H1 (cell line): ENCODE data around the gene EGFR. TPM values are rescaled to one million over a fixed set of nuclear protein-coding genes. Genes with fewer than 3 reads are reported as not detected.

Experiments
- CTCF ChIA-PET: fragments of 300-600 bp; sonication (Branson Sonifier 250); formaldehyde crosslinking; loops from one replicate; lab custom pipeline; 2021; ENCODE audit not compliant: partially characterized antibody; lab: Charles Lee
- POLR2A ChIA-PET: fragments of 300-600 bp; sonication (Branson Sonifier 250); formaldehyde crosslinking; loops from one replicate; lab custom pipeline; 2021; ENCODE audit warnings: inconsistent platforms; ENCODE audit not compliant: partially characterized antibody; lab: Charles Lee
- DNase-seq, 2 experiments: peaks; one replicate each; pipeline versions ENCODE4 v3.0.0 to v3.0.0-alpha.2; 2010 to 2022; ENCODE audit warnings: low spot score in 2 of 2, low read depth in 1 of 2, mixed read lengths in 1 of 2
- FAIRE-seq: peaks from 2 replicates; lab custom pipeline; 2011; peaks lifted over from hg19 to GRCh38; lab: Jason Lieb, UNC
- H2AFZ ChIP-seq: 2 replicates; pipeline ENCODE4 v1.8.1; 2012; ENCODE audit warnings: low read length, inconsistent platforms
- H2AK5ac ChIP-seq: 2 replicates; pipeline ENCODE4 v1.6.1; 2013; ENCODE audit warnings: low read depth, low read length
- H2BK120ac ChIP-seq: replicated peaks from 2 replicates; pipeline ENCODE3; 2013; ENCODE audit warnings: low read depth, low read length, inconsistent platforms
- H2BK12ac ChIP-seq: 2 replicates; pipeline ENCODE4 v1.6.1; 2013; ENCODE audit warnings: low read depth, low read length
- H2BK15ac ChIP-seq: 2 replicates; pipeline ENCODE4 v1.6.1; 2013; ENCODE audit warnings: low read length
- H2BK20ac ChIP-seq: 2 replicates; pipeline ENCODE4 v1.6.1; 2013; ENCODE audit warnings: low read length
- H2BK5ac ChIP-seq: 2 replicates; pipeline ENCODE4 v1.6.1; 2013; ENCODE audit warnings: low read depth, low read length
- H3K14ac ChIP-seq: 2 replicates; pipeline ENCODE4 v1.6.1; 2013; ENCODE audit warnings: inconsistent platforms; ENCODE audit not compliant: insufficient read length
- H3K18ac ChIP-seq: 2 replicates; pipeline ENCODE4 v1.6.1; 2013; ENCODE audit warnings: low read length; ENCODE audit errors: extremely low read depth
- H3K23ac ChIP-seq: 2 replicates; pipeline ENCODE4 v1.6.1; 2013; ENCODE audit warnings: inconsistent platforms; ENCODE audit not compliant: insufficient read length
- H3K23me2 ChIP-seq: 2 replicates; pipeline ENCODE4 v1.6.1; 2013; ENCODE audit warnings: low read depth, low read length
- H3K27ac ChIP-seq: 2 replicates; pipeline ENCODE4 v1.6.1; 2011; ENCODE audit warnings: low read depth, low read length, inconsistent platforms
- H3K27me3 ChIP-seq, 4 experiments: replicated peaks in 1 of 4; 1 replicate in 1 of 4; 2 replicates in 3 of 4; pipeline versions ENCODE4 v1.6.1 to v1.8.1; 2011 to 2013; ENCODE audit warnings: low read length in 3 of 4, mild to moderate bottlenecking in 3 of 4, inconsistent platforms in 2 of 4, mixed read lengths in 2 of 4, moderate library complexity in 1 of 4; ENCODE audit not compliant: control insufficient read depth in 3 of 4, insufficient read depth in 3 of 4; ENCODE audit errors: extremely low read depth in 1 of 4
- H3K36me3 ChIP-seq, 4 experiments: 2 replicates each; pipeline versions ENCODE4 v1.6.1 to v1.8.1; 2011 to 2013; ENCODE audit warnings: mild to moderate bottlenecking in 4 of 4, low read length in 3 of 4, moderate library complexity in 2 of 4, control low read depth in 1 of 4, inconsistent platforms in 1 of 4; ENCODE audit not compliant: insufficient read depth in 4 of 4, control insufficient read depth in 2 of 4
- H3K4ac ChIP-seq: replicated peaks from 2 replicates; pipeline ENCODE3; 2013; ENCODE audit warnings: low read length, low read depth, mixed read lengths, inconsistent platforms; ENCODE audit not compliant: insufficient read length
- H3K4me1 ChIP-seq, 4 experiments: replicated peaks in 1 of 4; 1 replicate in 1 of 4; 2 replicates in 3 of 4; pipeline versions ENCODE4 v1.6.1 to v1.8.1; 2011 to 2013; ENCODE audit warnings: low read length in 3 of 4, inconsistent platforms in 2 of 4, mixed read lengths in 1 of 4; ENCODE audit not compliant: insufficient read depth in 4 of 4, control insufficient read depth in 3 of 4
- H3K4me2 ChIP-seq, 2 experiments: 2 replicates each; pipeline versions ENCODE4 v1.6.1 to v1.8.1; 2011 to 2013; ENCODE audit warnings: low read depth in 2 of 2, low read length in 2 of 2, control low read depth in 1 of 2, inconsistent platforms in 1 of 2, mild to moderate bottlenecking in 1 of 2; ENCODE audit not compliant: insufficient read depth in 1 of 2
- H3K4me3 ChIP-seq, 4 experiments: fragments of 200-600, 300-600 bp in 1 of 4; sonication (generic), shearing (Covaris generic), sonication (Bioruptor Twin) in 1 of 4; 2 replicates each; pipeline versions ENCODE4 v1.5.1 to v1.8.1; 2011 to 2016; ENCODE audit warnings: low read length in 4 of 4, low read depth in 3 of 4, control low read depth in 2 of 4, inconsistent platforms in 2 of 4, mild to moderate bottlenecking in 2 of 4, mixed read lengths in 1 of 4, moderate library complexity in 1 of 4; ENCODE audit not compliant: insufficient read depth in 2 of 4; ENCODE audit errors: extremely low read depth in 1 of 4
- H3K56ac ChIP-seq: replicated peaks from 2 replicates; pipeline ENCODE3; 2013; ENCODE audit warnings: low read depth, mild to moderate bottlenecking, mixed read lengths, low read length, inconsistent platforms; ENCODE audit not compliant: insufficient read length
- H3K79me1 ChIP-seq: 2 replicates; pipeline ENCODE4 v1.6.1; 2013; ENCODE audit warnings: low read depth, low read length, control low read depth
- H3K79me2 ChIP-seq, 2 experiments: 2 replicates each; pipeline versions ENCODE4 v1.6.1 to v1.8.1; 2012 to 2013; ENCODE audit warnings: low read length in 2 of 2, mild to moderate bottlenecking in 2 of 2, inconsistent platforms in 1 of 2; ENCODE audit not compliant: insufficient read depth in 2 of 2, control insufficient read depth in 1 of 2
- H3K9ac ChIP-seq, 4 experiments: replicated peaks in 1 of 4; 1 replicate in 1 of 4; 2 replicates in 3 of 4; pipeline versions ENCODE4 v1.6.1 to v1.8.1; 2011 to 2013; ENCODE audit warnings: low read depth in 3 of 4, low read length in 3 of 4, control low read depth in 2 of 4, mild to moderate bottlenecking in 2 of 4, moderate library complexity in 2 of 4, inconsistent platforms in 1 of 4; ENCODE audit errors: extremely low read depth in 1 of 4
- H3K9me3 ChIP-seq, 2 experiments: 2 replicates each; pipeline versions ENCODE4 v1.6.1 to v1.8.1; 2012 to 2013; ENCODE audit warnings: mild to moderate bottlenecking in 2 of 2, moderate library complexity in 2 of 2, control low read depth in 1 of 2, inconsistent platforms in 1 of 2, low read depth in 1 of 2, low read length in 1 of 2, mixed read lengths in 1 of 2; ENCODE audit not compliant: insufficient read depth in 2 of 2
- H4K20me1 ChIP-seq, 2 experiments: replicated peaks in 1 of 2; 2 replicates each; pipeline versions ENCODE3 to v1.8.1; 2011 to 2013; ENCODE audit warnings: inconsistent platforms in 2 of 2, low read length in 2 of 2, mild to moderate bottlenecking in 1 of 2; ENCODE audit not compliant: insufficient read depth in 2 of 2, control insufficient read depth in 1 of 2
- H4K5ac ChIP-seq: 2 replicates; pipeline ENCODE4 v1.6.1; 2013; ENCODE audit warnings: low read length, low read depth, mixed read lengths, inconsistent platforms; ENCODE audit not compliant: insufficient read length
- H4K8ac ChIP-seq: 2 replicates; pipeline ENCODE4 v1.8.0; 2013; ENCODE audit warnings: mild to moderate bottlenecking, moderate library complexity, low read length, inconsistent platforms; ENCODE audit not compliant: insufficient read depth; ENCODE audit errors: extremely low read depth
- H4K91ac ChIP-seq: replicated peaks from 2 replicates; pipeline ENCODE3; 2013; ENCODE audit warnings: low read length, mixed read lengths, inconsistent platforms; ENCODE audit not compliant: insufficient read length
- EGR1 ChIP-seq: IDR thresholded peaks from 2 replicates; pipeline ENCODE4 v1.6.1; 2011; ENCODE audit warnings: low read depth, low read length, borderline replicate concordance
- RAD21 ChIP-seq, 2 experiments: IDR thresholded peaks in 1 of 2; conservative IDR thresholded peaks in 1 of 2; 2 replicates each; pipeline ENCODE4 v1.6.1; 2011; ENCODE audit warnings: low read depth in 2 of 2, low read length in 2 of 2, improper control_type of control experiment in 1 of 2, inconsistent platforms in 1 of 2, mild to moderate bottlenecking in 1 of 2, moderate library complexity in 1 of 2
- WGBS, 2 experiments: shearing (Covaris generic) in 1 of 2; methylation state at CpG; one replicate each; pipeline versions ENCODE4 v1.1.6 to v1.1.7; 2013 to 2015; ENCODE audit warnings: low lambda C conversion rate in 2 of 2, mixed read lengths in 2 of 2, inconsistent platforms in 1 of 2, low coverage in 1 of 2, missing lambda C conversion rate in 1 of 2; ENCODE audit not compliant: insufficient replicate concordance in 2 of 2, insufficient coverage in 1 of 2, insufficient read length in 1 of 2; ENCODE audit errors: extremely low coverage in 1 of 2, missing lambda C conversion rate in 1 of 2; 5-methylcytosine and 5-hydroxymethylcytosine counted together
- polyA plus RNA-seq, 7 experiments: library from polyadenylated mRNA; depleted of rRNA in 3 of 7; stranded (reverse) in 5 of 7; unstranded in 2 of 7; fragments of >200 nt in 5 of 7; fragments of 200-250 nt in 2 of 7; gene quantifications; 1 replicate in 5 of 7; 2 replicates in 1 of 7; 4 replicates in 1 of 7; pipeline versions ENCODE4 v1.2.1 to v1.2.3, GENCODE V29; 2011 to 2013; ENCODE audit warnings: missing spikeins in 2 of 7, mixed read lengths in 2 of 7
- total RNA-seq: library from RNA; stranded (reverse); fragmentation: NEBNext Ultra II Directional; extraction: Animal tissue kit (Norgen Biotek cat#: 25700); gene quantifications from 2 replicates; pipeline ENCODE4 v1.2.1, GENCODE V29; 2021

The EGFR gene
- total and polyA plus RNA-seq, 2 of the 8 experiments (the other 6 are each of a cell fraction or from before 2014, with no cell fraction given), result 1.9 to 5.8 TPM

GRCh38 chr7:55131142-55131929, 112.5 kb downstream of the EGFR start:
- no peak overlapping the region for H3K9ac ChIP-seq
- peaks cover 0 to 6% (median under 1%) of the 10 kb centered on the region in 4 experiments; a peak in 4 of 7 replicates for H3K4me1 ChIP-seq
- H3K4me2 ChIP-seq, result no peak overlapping the region
- H3K27ac ChIP-seq, result no peak overlapping the region
- H2BK120ac ChIP-seq, result no peak overlapping the region
- H4K91ac ChIP-seq, result no peak overlapping the region
- no peak for FAIRE-seq
- no peaks in the 10 kb centered on the region for H3K9me3 ChIP-seq
- no peaks in the 10 kb centered on the region for H4K20me1 ChIP-seq
- no peak overlapping the region for H3K56ac ChIP-seq
- WGBS, 2 experiments, result 85% methylated on average over 16 of the region's 17 CpGs; no CpG with 5 or more reads in 1 of the 2 experiments
- H3K18ac ChIP-seq, result no peak overlapping the region
- no peak for DNase-seq
- no peak overlapping the region for H2BK15ac ChIP-seq
- no peak overlapping the region for H2AK5ac ChIP-seq
- H3K79me2 ChIP-seq, result no peaks in the 10 kb centered on the region
- H3K23me2 ChIP-seq, result no peaks in the 10 kb centered on the region
- H3K14ac ChIP-seq, result no peak overlapping the region
- no peak overlapping the region for H3K4me3 ChIP-seq
- CTCF ChIA-PET, result interaction anchor here (0.7 to 4.2 kb wide), 4 partner anchors 9 to 21 kb away, joined by 3 to 12 read pairs (median 5); no protein-coding TSS in a partner anchor
- TF ChIP-seq EGR1, result no peak
- 0 out of 4 replicates have a peak, but pooled peaks of 1 of the 2 experiments have one; percentile 13 for TF ChIP-seq RAD21 (IDR thresholded peaks at IDR 0.05 in 1 of 2, conservative IDR thresholded peaks at IDR 0.05 in 1 of 2; ENCODE audit: low read depth in 2 of 2, low read length in 2 of 2)
- no peaks in the 10 kb centered on the region for H3K79me1 ChIP-seq
- no peak overlapping the region for H4K8ac ChIP-seq
- H3K36me3 ChIP-seq, result no peaks in the 10 kb centered on the region
- no peak overlapping the region for H3K23ac ChIP-seq
- 0 out of 2 replicates have a peak overlapping the region, but pooled peaks have one; percentile 44 for H2BK12ac ChIP-seq
- no peak overlapping the region for H4K5ac ChIP-seq
- H3K27me3 ChIP-seq, result no peaks in the 10 kb centered on the region
- H3K4ac ChIP-seq, result no peak overlapping the region
- H2BK20ac ChIP-seq, result no peak overlapping the region
- H2AFZ ChIP-seq, result no peak overlapping the region
- no peak overlapping the region for H2BK5ac ChIP-seq
- POLR2A ChIA-PET, result no interaction called here
